ENCODE results near the gene AGFG2. TPM values are rescaled to one million over a fixed set of nuclear protein-coding genes. Genes with fewer than 3 reads are reported as not detected.

Gene AGFG2
- total RNA-seq, 1 donor from 2014 or later = 48.6 TPM

- Mint-ChIP-seq H3K4me1 (ENCODE audit: unreplicated experiment) (peaks cover 15% of the 10 kb centered on the region), H3K9me3 (ENCODE audit: unreplicated experiment) (no peaks in the 10 kb centered on the region), H3K27me3 (ENCODE audit: unreplicated experiment) (peaks cover 18% of the 10 kb centered on the region), H3K4me3 (ENCODE audit: unreplicated experiment) (peak overlapping the region; percentile 73), H3K27ac (ENCODE audit: unreplicated experiment) (peak overlapping the region; percentile 59), H3K36me3 (ENCODE audit: low read depth, unreplicated experiment) (peaks cover 12% of the 10 kb centered on the region)
- TF ChIP-seq CTCF (IDR thresholded peaks at IDR 0.05; ENCODE audit: unreplicated experiment) = peak; percentile 51
- peak; percentile 64 for DNase-seq (ENCODE audit: low spot score)
These were observed 30.2 kb downstream of the AGFG2 start for GRCh38 chr7:100568896-100569844.

- H3K4me1 Mint-ChIP-seq (ENCODE audit: unreplicated experiment) = peaks cover 15% of the 10 kb centered on the region
- DNase-seq (ENCODE audit: low spot score) = no peak
- no peaks in the 10 kb centered on the region for H3K9me3 Mint-ChIP-seq (ENCODE audit: unreplicated experiment)
- H3K27ac Mint-ChIP-seq (ENCODE audit: unreplicated experiment) = no peak overlapping the region
- peak overlapping the region; percentile 56 for H3K4me3 Mint-ChIP-seq (ENCODE audit: unreplicated experiment)
- peaks cover 26% of the 10 kb centered on the region for H3K27me3 Mint-ChIP-seq (ENCODE audit: unreplicated experiment)
- no peak for TF ChIP-seq CTCF (IDR thresholded peaks at IDR 0.05; ENCODE audit: unreplicated experiment)
- peaks cover 9% of the 10 kb centered on the region for H3K36me3 Mint-ChIP-seq (ENCODE audit: low read depth, unreplicated experiment)
These were observed 32.2 kb downstream of the AGFG2 start for GRCh38 chr7:100570954-100571828.

GRCh38 chr7:100571829-100572116, 32.8 kb downstream of the AGFG2 start:
- TF ChIP-seq CTCF (IDR thresholded peaks at IDR 0.05; ENCODE audit: unreplicated experiment) = no peak
- H3K4me3 Mint-ChIP-seq (ENCODE audit: unreplicated experiment) = peak overlapping the region; percentile 56
- peaks cover 15% of the 10 kb centered on the region for H3K4me1 Mint-ChIP-seq (ENCODE audit: unreplicated experiment)
- no peak overlapping the region for H3K27ac Mint-ChIP-seq (ENCODE audit: unreplicated experiment)
- peaks cover 30% of the 10 kb centered on the region for H3K27me3 Mint-ChIP-seq (ENCODE audit: unreplicated experiment)
- DNase-seq (ENCODE audit: low spot score) = no peak
- H3K36me3 Mint-ChIP-seq (ENCODE audit: low read depth, unreplicated experiment) = peaks cover 9% of the 10 kb centered on the region
- no peaks in the 10 kb centered on the region for H3K9me3 Mint-ChIP-seq (ENCODE audit: unreplicated experiment)

- peaks cover 9% of the 10 kb centered on the region for H3K36me3 Mint-ChIP-seq (ENCODE audit: low read depth, unreplicated experiment)
- no peak for DNase-seq (ENCODE audit: low spot score)
- H3K4me1 Mint-ChIP-seq (ENCODE audit: unreplicated experiment) = peaks cover 15% of the 10 kb centered on the region
- H3K9me3 Mint-ChIP-seq (ENCODE audit: unreplicated experiment) = no peaks in the 10 kb centered on the region
- peaks cover 30% of the 10 kb centered on the region for H3K27me3 Mint-ChIP-seq (ENCODE audit: unreplicated experiment)
- peak overlapping the region; percentile 56 for H3K4me3 Mint-ChIP-seq (ENCODE audit: unreplicated experiment)
- TF ChIP-seq CTCF (IDR thresholded peaks at IDR 0.05; ENCODE audit: unreplicated experiment) = no peak
- H3K27ac Mint-ChIP-seq (ENCODE audit: unreplicated experiment) = no peak overlapping the region
These were observed 33.4 kb downstream of the AGFG2 start for GRCh38 chr7:100572281-100572948.
